Neutrophil (primary cell): ENCODE data around the gene PER2.

Experiments used
- H3K27ac ChIP-seq: fragments of 200-600 bp; sonication (generic); 2 replicates; pipeline ENCODE4 v1.5.1; 2016; ENCODE audit warnings: mild to moderate bottlenecking, moderate library complexity
- H3K27me3 ChIP-seq: fragments of 200-600 bp; sonication (generic); 2 replicates; pipeline ENCODE4 v1.6.0; 2016; ENCODE audit warnings: mild to moderate bottlenecking
- H3K36me3 ChIP-seq: fragments of 200-600 bp; sonication (generic); 2 replicates; pipeline ENCODE4 v1.5.1; 2017
- H3K4me1 ChIP-seq, 2 experiments: fragments of 200-600 bp in 1 of 2; sonication (generic) in 1 of 2; 1 replicate in 1 of 2; 2 replicates in 1 of 2; pipeline versions ENCODE4 v1.5.1 to v1.6.1; 2013 to 2016; ENCODE audit warnings: low read depth in 1 of 2, low read length in 1 of 2, mild to moderate bottlenecking in 1 of 2, moderate library complexity in 1 of 2; ENCODE audit not compliant: control insufficient read depth in 1 of 2, insufficient read depth in 1 of 2
- H3K4me3 ChIP-seq, 2 experiments: fragments of 200-600 bp in 1 of 2; sonication (generic) in 1 of 2; 1 replicate in 1 of 2; 2 replicates in 1 of 2; pipeline ENCODE4 v1.5.1; 2013 to 2016; ENCODE audit warnings: low read depth in 1 of 2, low read length in 1 of 2, mild to moderate bottlenecking in 1 of 2, moderate library complexity in 1 of 2
- H3K9me3 ChIP-seq: fragments of 200-600 bp; sonication (generic); 2 replicates; pipeline ENCODE4 v1.5.1; 2016
- CTCF ChIP-seq: fragments of 200-600 bp; sonication (generic); IDR thresholded peaks from 2 replicates; pipeline ENCODE4 v1.5.1; 2016; ENCODE audit warnings: antibody characterized with exemption

Gene PER2

GRCh38 chr2:238286987-238287736 is 1.2 kb downstream of the PER2 start:
- Histone ChIP-seq H3K27me3 (peaks cover 3% of the 10 kb centered on the region), H3K4me3 (peak overlapping the region; percentile 82 to 86), H3K4me1 (peaks cover 36 to 40% of the 10 kb centered on the region in 2 experiments), H3K27ac (peak overlapping the region; percentile 78), H3K9me3 (no peaks in the 10 kb centered on the region), H3K36me3 (no peaks in the 10 kb centered on the region)
- no peak for TF ChIP-seq CTCF

GRCh38 chr2:238286551-238286950 is 1.9 kb downstream of the PER2 start:
- Histone ChIP-seq H3K4me3 (no peak overlapping the region), H3K27me3 (peaks cover 3% of the 10 kb centered on the region), H3K27ac (no peak overlapping the region), H3K4me1 (peaks cover 36 to 40% of the 10 kb centered on the region in 2 experiments), H3K9me3 (no peaks in the 10 kb centered on the region), H3K36me3 (no peaks in the 10 kb centered on the region)
- TF ChIP-seq CTCF = no peak

- Histone ChIP-seq H3K4me1 (peaks cover 36 to 40% of the 10 kb centered on the region in 2 experiments), H3K27me3 (peaks cover 3% of the 10 kb centered on the region), H3K9me3 (no peaks in the 10 kb centered on the region), H3K4me3 (no peak overlapping the region), H3K36me3 (no peaks in the 10 kb centered on the region), H3K27ac (no peak overlapping the region)
- no peak for TF ChIP-seq CTCF
Measured at GRCh38 chr2:238286095-238286494, 2.3 kb downstream of the PER2 start.

GRCh38 chr2:238285653-238286082 is 2.7 kb downstream of the PER2 start:
- TF ChIP-seq CTCF = no peak
- Histone ChIP-seq H3K4me1 (peaks cover 36 to 40% of the 10 kb centered on the region in 2 experiments), H3K27ac (no peak overlapping the region), H3K4me3 (no peak overlapping the region), H3K9me3 (no peaks in the 10 kb centered on the region), H3K27me3 (peaks cover 3% of the 10 kb centered on the region), H3K36me3 (no peaks in the 10 kb centered on the region)

- no peak for TF ChIP-seq CTCF
- Histone ChIP-seq H3K4me1 (peaks cover 36 to 40% of the 10 kb centered on the region in 2 experiments), H3K36me3 (no peaks in the 10 kb centered on the region), H3K27ac (no peak overlapping the region), H3K4me3 (no peak overlapping the region), H3K27me3 (peaks cover 3% of the 10 kb centered on the region), H3K9me3 (no peaks in the 10 kb centered on the region)
Measured at GRCh38 chr2:238284802-238285515, 3.5 kb downstream of the PER2 start.
